NB4 (cell line): ENCODE measurements around the gene PARP11.

Source experiments
- DNase-seq: peaks from one replicate; pipeline ENCODE4 v3.0.0; 2010; ENCODE audit warnings: low read depth
- H3K4me3 ChIP-seq: one replicate; pipeline ENCODE4 v1.5.1; 2011; ENCODE audit warnings: mild to moderate bottlenecking, low read depth, low read length, moderate library complexity
- MYC ChIP-seq: IDR thresholded peaks from 2 replicates; pipeline ENCODE4 v1.6.1; 2011; ENCODE audit warnings: low read depth, low read length
- POLR2A ChIP-seq: IDR thresholded peaks from 2 replicates; pipeline ENCODE4 v1.6.1; 2011; ENCODE audit warnings: mild to moderate bottlenecking; ENCODE audit not compliant: insufficient read length; ENCODE audit errors: extremely low read depth
- TF ChIP-seq, protein P1 (sequence below): IDR thresholded peaks from one replicate; pipeline ENCODE4 v1.5.1; 2012; ENCODE audit warnings: low read depth, low read length
- TF ChIP-seq, protein P2 (sequence below): IDR thresholded peaks from 2 replicates; pipeline ENCODE4 v1.6.1; 2011; ENCODE audit warnings: low read depth, low read length

Gene PARP11

GRCh38 chr12:3913278-3913677 is 40.1 kb upstream of the PARP11 start:
- H3K4me3 ChIP-seq = no peak overlapping the region
- no peak for DNase-seq
- TF ChIP-seq, protein P1, sequence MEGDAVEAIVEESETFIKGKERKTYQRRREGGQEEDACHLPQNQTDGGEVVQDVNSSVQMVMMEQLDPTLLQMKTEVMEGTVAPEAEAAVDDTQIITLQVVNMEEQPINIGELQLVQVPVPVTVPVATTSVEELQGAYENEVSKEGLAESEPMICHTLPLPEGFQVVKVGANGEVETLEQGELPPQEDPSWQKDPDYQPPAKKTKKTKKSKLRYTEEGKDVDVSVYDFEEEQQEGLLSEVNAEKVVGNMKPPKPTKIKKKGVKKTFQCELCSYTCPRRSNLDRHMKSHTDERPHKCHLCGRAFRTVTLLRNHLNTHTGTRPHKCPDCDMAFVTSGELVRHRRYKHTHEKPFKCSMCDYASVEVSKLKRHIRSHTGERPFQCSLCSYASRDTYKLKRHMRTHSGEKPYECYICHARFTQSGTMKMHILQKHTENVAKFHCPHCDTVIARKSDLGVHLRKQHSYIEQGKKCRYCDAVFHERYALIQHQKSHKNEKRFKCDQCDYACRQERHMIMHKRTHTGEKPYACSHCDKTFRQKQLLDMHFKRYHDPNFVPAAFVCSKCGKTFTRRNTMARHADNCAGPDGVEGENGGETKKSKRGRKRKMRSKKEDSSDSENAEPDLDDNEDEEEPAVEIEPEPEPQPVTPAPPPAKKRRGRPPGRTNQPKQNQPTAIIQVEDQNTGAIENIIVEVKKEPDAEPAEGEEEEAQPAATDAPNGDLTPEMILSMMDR = no peak
- no peak for TF ChIP-seq POLR2A
- TF ChIP-seq MYC = no peak
- TF ChIP-seq, protein P2, sequence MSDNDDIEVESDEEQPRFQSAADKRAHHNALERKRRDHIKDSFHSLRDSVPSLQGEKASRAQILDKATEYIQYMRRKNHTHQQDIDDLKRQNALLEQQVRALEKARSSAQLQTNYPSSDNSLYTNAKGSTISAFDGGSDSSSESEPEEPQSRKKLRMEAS = no peak

GRCh38 chr12:3912863-3913262 is 39.7 kb upstream of the PARP11 start:
- TF ChIP-seq POLR2A (no peak), MYC (no peak)
- TF ChIP-seq, protein P1 = no peak
- TF ChIP-seq, protein P2 = no peak
- no peak for DNase-seq
- H3K4me3 ChIP-seq = no peak overlapping the region

DNA sequence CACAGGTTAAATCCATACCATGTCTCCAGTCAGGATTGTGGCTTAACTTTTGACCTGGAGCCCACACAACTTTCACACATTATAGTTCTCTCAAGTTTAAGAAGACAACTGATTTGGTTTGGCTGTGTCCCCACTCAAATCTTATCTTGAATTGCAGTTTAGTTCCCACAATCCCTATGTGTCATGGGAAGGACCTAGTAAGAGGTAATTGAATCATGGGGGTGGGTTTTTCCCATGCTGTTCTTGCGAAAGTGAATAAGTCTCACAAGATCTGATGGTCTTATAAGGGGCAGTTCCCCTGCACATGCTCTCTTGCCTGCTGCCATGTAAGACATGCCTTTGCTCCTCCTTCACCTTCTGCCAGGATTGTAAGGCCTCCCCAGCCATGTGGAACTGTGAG is 38.2 kb upstream of the PARP11 start:
- TF ChIP-seq, protein P2 = no peak
- TF ChIP-seq POLR2A (no peak), MYC (no peak)
- TF ChIP-seq, protein P1 = no peak
- DNase-seq = no peak
- no peak overlapping the region for H3K4me3 ChIP-seq

DNA sequence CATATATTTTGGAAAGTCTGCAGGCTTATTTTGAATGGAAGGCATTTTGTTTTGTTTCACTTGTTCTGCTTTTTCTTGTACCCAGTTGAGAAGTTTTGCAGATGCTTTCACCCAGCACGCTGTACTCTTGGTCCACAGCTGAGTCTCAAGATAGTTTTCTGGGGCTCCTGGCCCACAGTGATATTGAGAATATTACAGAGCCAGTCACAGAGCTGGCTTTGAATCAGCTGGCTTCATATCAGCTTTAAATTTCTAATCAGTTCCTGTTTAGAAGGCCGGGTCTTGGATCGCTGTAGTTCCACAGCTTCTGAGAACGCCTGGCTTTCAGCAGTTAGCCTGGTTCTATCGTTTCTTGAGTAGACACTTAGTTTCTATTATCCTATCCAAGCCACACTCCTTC is 32.5 kb upstream of the PARP11 start:
- H3K4me3 ChIP-seq = no peak overlapping the region
- TF ChIP-seq, protein P1 = no peak
- TF ChIP-seq MYC = no peak
- TF ChIP-seq, protein P2 = no peak
- no peak for DNase-seq

- TF ChIP-seq, protein P2 = no peak
- TF ChIP-seq, protein P1 = no peak
- TF ChIP-seq MYC (no peak), POLR2A (no peak)
- no peak for DNase-seq
- H3K4me3 ChIP-seq = no peak overlapping the region
Measured at GRCh38 chr12:3904999-3905398, 31.8 kb upstream of the PARP11 start.

GRCh38 chr12:3902921-3903320 is 29.7 kb upstream of the PARP11 start:
- no peak overlapping the region for H3K4me3 ChIP-seq
- no peak for DNase-seq
- TF ChIP-seq, protein P2 = no peak
- TF ChIP-seq MYC (no peak), POLR2A (no peak)
- TF ChIP-seq, protein P1 = no peak
